NCI-H1417 treated with DMSO at 0.1 percent for 48 hours (cell line): ENCODE data around the gene ANXA6.

Experiments
- DNase-seq: peaks from one replicate; lab custom pipeline; 2025; lab: John Stamatoyannopoulos, UW

Gene ANXA6

GRCh38 chr5:151063142-151063989 is 94.2 kb downstream of the ANXA6 start:
- no peak for DNase-seq

- no peak for DNase-seq
These were observed 95.0 kb downstream of the ANXA6 start for GRCh38 chr5:151062405-151063141.

GRCh38 chr5:151060742-151061141 is 96.8 kb downstream of the ANXA6 start:
- DNase-seq = no peak

GRCh38 chr5:151058891-151059489 is 98.6 kb downstream of the ANXA6 start:
- no peak for DNase-seq

- no peak for DNase-seq
These were observed 99.3 kb downstream of the ANXA6 start for GRCh38 chr5:151058301-151058700.

GRCh38 chr5:151056379-151057325 is 100.9 kb downstream of the ANXA6 start:
- DNase-seq = no peak

- no peak for DNase-seq
These were observed 102.2 kb downstream of the ANXA6 start for GRCh38 chr5:151055336-151055735.

- no peak for DNase-seq
These were observed 102.9 kb downstream of the ANXA6 start for GRCh38 chr5:151054709-151055108.

GRCh38 chr5:151053796-151054462 is 103.7 kb downstream of the ANXA6 start:
- DNase-seq = no peak

- no peak for DNase-seq
These were observed 104.7 kb downstream of the ANXA6 start for GRCh38 chr5:151052836-151053235.

- no peak for DNase-seq
These were observed 105.5 kb downstream of the ANXA6 start for GRCh38 chr5:151051931-151052608.

- DNase-seq = no peak
These were observed 106.3 kb downstream of the ANXA6 start for GRCh38 chr5:151051066-151051930.
